NCI-H128 (cell line): ENCODE data around the gene EPHB4.
"Not testable (repeated sequence)": the region's sequence is repeated elsewhere in the genome, so short reads cannot be mapped to it uniquely, and the experiment has no call there.

ENCODE experiments used
- DNase-seq: peaks from one replicate; lab custom pipeline; 2025; ENCODE audit not compliant: unreplicated experiment; lab: John Stamatoyannopoulos, UW

The EPHB4 gene

DNA sequence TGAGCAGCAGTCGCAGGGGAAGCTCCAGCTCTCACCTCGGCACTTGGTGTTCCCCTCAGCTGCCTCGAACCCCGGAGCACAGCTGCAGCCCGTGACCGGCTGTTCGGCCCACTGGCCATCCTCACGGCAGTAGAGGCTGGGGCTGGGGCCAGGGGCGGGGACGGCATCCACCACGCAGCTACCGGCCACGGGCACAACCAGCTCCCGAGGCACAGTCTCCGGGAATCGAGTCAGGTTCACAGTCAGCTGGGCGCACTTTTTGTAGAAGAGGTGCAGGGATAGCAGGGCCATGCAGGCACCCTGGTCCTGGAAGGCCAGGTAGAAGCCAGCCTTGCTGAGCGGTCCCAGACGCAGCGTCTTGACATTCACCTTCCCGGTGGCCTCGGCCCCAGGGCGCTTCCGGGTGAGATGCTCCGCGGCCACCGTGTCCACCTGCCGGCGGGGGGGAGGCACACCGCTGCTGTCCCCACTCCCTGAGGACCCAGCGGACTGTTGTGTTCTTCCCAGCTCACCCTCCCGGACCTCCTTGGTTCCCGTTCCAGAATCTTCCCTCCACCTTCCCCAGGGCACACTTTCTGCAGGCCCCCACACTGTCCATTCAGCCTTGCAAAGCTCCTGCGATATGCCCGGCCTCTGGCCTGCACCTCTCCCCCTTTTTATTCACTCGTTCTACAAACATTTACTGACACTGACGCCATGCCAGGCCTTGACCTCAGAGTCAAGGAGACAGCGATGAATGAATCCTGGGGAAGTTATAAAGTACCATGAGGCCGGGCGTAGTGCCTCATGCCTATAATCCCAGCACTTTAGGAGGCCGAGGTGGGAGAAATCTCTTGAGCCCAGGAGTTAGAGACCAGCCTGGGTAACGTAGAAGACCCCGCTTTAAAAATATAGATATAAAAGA, 4.8 kb downstream of the EPHB4 start:
- no peak for DNase-seq

DNA sequence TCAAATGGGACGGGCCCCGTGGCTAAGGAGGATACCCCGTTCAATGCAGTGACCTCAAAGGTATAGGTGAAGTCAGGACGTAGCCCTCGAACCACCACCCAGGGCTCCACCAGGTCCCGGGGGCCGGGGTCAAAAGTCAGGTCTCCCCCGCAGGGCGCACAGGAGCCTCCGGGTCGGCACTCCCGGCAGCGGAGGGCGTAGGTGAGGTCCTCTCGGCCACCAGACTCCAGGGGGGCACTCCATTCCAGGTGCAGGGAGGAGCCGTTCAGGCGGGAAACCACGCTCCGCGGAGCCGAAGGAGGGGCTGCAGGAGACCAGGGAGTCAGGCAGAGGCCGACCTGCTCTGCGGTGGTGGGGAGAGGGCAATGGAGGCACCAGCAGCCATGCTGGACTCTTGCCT, 7.7 kb downstream of the EPHB4 start:
- DNase-seq: no peak

- DNase-seq: no peak
These were observed 8.5 kb downstream of the EPHB4 start for GRCh38 chr7:100818825-100819224.

- no peak for DNase-seq
These were observed 9.0 kb downstream of the EPHB4 start for GRCh38 chr7:100818366-100818765.

GRCh38 chr7:100817097-100817496, 10.2 kb downstream of the EPHB4 start:
- no peak for DNase-seq

DNA sequence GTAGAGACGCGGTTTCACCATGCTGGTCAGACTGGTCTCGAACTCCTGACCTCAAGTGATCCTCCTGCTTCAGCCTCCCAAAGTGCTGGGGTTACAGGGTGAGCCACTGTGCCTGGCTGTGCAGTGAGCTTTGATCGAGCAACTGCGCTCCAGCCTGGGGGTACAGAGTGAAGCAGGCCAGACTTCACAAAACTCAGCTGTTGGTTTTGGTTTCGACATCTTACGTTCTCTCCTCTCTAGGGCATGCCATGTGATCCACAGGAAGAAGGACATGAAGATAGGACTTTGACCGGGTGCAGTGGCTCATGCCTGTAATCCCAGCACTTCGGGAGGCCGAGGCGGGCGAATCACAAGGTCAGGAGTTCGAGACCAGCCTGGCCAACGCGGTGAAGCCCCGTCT, 10.8 kb downstream of the EPHB4 start:
- not testable (repeated sequence) for DNase-seq

DNA sequence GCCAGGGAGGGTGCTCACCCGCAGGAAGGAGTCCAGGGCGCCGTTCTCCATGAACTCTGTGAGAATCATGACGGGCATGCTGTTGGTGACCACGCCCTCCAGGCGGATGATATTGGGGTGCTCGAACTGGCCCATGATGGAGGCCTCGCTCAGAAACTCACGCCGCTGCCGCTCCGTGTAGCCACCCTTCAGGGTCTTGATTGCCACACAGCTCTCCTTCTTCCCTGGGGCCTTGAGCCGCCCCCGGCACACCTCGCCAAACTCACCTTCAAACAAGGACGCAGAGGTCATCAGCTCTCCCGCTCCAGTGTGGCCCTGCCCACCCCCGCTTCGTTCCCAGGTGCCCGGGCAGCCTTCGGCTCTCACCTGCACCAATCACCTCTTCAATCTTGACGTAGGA, 14.6 kb downstream of the EPHB4 start:
- no peak for DNase-seq

DNA sequence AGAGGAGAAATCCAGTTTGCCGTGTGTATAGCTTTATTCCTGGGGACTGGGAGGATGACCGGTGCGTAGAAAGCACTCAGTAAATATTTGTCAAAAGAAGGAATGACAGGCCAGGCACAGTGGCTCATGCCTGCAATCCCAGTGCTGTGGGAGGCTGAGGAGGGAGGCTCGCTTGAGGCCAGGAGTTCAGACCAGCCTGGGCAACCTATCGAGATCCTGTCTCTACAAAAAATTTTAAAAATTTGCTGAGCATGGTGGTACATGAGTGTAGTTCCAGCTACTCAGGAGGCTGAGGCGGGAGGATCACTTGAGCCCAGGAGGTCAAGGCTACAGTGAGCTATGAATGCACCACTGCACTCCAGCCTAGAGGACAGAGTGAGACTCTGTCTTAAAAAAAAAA, 15.8 kb downstream of the EPHB4 start:
- DNase-seq: no peak

- no peak for DNase-seq
These were observed 18.9 kb downstream of the EPHB4 start for GRCh38 chr7:100808354-100808875.

DNA sequence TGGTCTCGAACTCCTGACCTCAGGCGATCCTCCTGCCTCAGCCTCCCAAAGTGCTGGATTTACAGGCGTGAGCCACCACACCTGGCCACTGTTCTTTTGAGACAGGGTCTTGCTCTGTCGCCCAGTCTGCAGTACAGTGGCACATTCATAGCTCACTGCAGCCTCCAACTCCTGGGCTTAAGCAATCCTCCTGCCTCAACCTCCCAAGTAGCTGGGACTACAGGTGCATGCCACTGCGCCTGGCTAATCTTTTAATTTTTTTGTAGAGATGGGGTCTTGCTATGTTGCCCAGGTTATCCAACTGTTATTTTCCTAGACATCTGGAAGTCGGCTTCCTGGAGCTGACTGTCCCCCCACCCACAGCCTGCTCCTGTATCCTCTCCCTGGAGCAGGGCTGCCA, 20.4 kb downstream of the EPHB4 start:
- not testable (repeated sequence) for DNase-seq

DNA sequence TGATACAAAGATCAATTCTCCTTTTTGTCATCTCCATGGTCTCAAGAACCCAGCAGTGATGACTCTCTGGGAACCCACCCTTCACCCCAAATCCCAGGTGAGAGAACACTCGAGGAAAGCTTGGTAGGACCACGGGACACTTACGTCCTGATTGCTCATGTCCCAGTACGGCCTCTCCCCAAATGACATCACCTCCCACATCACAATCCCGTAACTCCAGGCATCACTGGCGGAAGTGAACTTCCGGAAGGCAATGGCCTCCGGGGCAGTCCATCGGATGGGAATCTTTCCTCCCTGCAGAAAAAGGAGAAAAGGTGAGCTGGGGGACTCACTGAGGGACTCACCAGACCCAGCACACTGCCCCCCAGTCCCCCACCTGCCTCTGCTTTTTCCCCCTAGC, 21.0 kb downstream of the EPHB4 start:
- no peak for DNase-seq

DNA sequence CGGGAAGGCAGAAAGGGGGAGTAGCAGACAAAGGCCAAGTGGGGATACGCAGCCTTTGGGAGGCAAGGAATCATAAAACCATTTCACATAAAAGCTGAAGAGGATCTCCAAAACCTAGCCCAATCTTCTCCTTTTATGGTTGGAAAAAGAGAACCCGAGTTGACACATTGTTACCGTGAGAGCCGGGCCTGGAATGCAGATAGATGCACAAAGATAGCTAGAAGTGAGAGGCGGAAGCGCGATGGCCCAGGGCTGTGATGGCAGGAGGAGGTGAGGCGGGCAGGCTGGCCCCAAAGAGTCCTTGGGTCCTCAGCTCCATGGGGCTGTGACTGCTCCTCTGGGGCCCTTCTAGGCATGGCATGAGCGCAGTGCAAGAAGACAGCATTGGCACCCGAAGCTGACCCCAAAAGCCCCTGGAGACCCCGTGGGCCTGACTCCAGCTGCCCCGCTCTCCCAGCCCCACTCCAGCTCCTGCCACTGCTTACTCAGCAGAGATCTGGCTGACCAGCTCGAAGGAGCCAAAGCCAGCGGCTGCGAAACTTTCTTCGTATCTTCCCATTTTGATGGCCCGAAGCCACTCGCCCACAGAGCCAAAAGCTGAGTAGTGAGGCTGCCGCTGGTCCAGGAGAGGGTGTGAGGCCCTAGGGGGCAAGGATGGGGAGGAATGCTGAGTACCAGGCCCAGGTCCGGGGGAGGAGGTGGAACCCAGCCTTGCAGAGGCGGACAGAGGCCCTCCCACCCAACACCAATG, 22.5 kb downstream of the EPHB4 start:
- no peak for DNase-seq

- no peak for DNase-seq
These were observed 23.7 kb downstream of the EPHB4 start for GRCh38 chr7:100803398-100804161.

GRCh38 chr7:100802951-100803350, 24.4 kb downstream of the EPHB4 start:
- DNase-seq: no peak

DNA sequence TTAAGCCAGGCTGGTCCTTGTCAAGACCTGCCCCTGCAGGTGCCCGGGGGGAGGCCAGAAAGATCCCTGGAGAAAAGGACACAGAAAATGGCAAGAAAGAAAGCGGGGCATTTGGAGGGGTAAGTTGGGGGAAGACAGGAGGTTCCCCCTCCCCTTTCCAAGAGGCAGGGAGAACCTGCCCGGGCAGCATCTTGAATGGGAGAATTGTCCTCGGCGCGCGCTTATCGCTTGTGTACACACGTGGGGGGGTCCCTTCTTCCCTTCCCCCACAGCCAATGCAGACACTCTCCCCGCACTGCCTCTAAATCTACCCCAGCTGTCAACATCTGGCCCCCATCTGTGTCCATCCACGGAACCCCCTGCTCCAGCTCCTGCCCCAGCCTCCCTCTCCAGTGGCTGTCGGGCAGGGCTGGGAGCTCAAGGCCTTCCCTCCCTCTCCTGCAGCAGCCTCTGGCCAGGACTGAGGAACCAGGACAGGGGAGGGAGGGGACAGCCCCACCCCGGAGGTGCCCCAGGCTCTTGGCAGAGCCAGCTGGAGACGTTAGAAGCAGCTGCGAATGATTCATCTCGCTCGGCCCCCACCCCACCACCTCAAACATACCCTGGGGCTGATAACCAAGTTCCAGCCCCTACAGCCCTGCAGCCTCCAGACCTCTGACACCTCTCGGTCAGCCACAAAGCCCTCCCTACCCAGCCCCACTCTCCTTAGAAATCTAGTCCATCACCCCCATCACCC, 25.3 kb downstream of the EPHB4 start:
- no peak for DNase-seq

- no peak for DNase-seq
These were observed 28.1 kb downstream of the EPHB4 start for GRCh38 chr7:100799037-100799896.

GRCh38 chr7:100794741-100795140, 32.6 kb downstream of the EPHB4 start:
- DNase-seq: no peak

- no peak for DNase-seq
These were observed 33.3 kb downstream of the EPHB4 start for GRCh38 chr7:100793806-100794660.
